B cell (primary cell): Measurements from ENCODE around the gene COL5A3. TPM values are rescaled to one million over a fixed set of nuclear protein-coding genes. Genes with fewer than 3 reads are reported as not detected.

ENCODE experiments used
- ATAC-seq: fragments of 200-7000 bp; cut with Tn5 transposase; one replicate; pipeline ENCODE4 v1.10.0; 2021; ENCODE audit warnings: low read depth, mild to moderate bottlenecking, moderate number of reproducible peaks, moderate library complexity
- CTCF ChIA-PET: fragments of 350-600 bp; sonication (Branson Sonifier 250); formaldehyde crosslinking; loops from one replicate; lab custom pipeline; 2021; ENCODE audit warnings: antibody characterized with exemption, inconsistent platforms; lab: Charles Lee
- POLR2A ChIA-PET: fragments of 350-600 bp; sonication (Branson Sonifier 250); formaldehyde crosslinking; loops from one replicate; lab custom pipeline; 2021; ENCODE audit warnings: antibody characterized with exemption; lab: Charles Lee
- DNase-seq: peaks from one replicate; pipeline ENCODE4 v3.0.0; 2013
- H2AFZ ChIP-seq: 2 replicates; pipeline ENCODE4 v1.6.1; 2012; ENCODE audit warnings: mild to moderate bottlenecking, low read depth, low read length; ENCODE audit not compliant: insufficient read depth, poor library complexity, severe bottlenecking
- H3K27ac ChIP-seq, 2 donors: 1 replicate in 1 of 2; 2 replicates in 1 of 2; pipeline ENCODE4 v1.5.1; 2012 to 2013; ENCODE audit warnings: low read length in 2 of 2, mild to moderate bottlenecking in 2 of 2, moderate library complexity in 1 of 2
- H3K27me3 ChIP-seq, 4 experiments: fragments of 200-600 bp in 1 of 4; sonication (generic) in 1 of 4; replicated peaks in 1 of 4; 1 replicate in 2 of 4; 2 replicates in 2 of 4; pipeline versions ENCODE4 v1.6.1 to v1.7.0; 2013 to 2016; ENCODE audit warnings: low read length in 3 of 4, mild to moderate bottlenecking in 2 of 4, mixed read lengths in 1 of 4, moderate library complexity in 1 of 4; ENCODE audit not compliant: insufficient read depth in 4 of 4, control insufficient read depth in 3 of 4; ENCODE audit errors: control extremely low read depth in 1 of 4
- H3K36me3 ChIP-seq, 2 experiments: replicated peaks in 1 of 2; 1 replicate in 1 of 2; 2 replicates in 1 of 2; pipeline versions ENCODE4 v1.6.1 to v1.7.1; 2013; ENCODE audit warnings: low read length in 1 of 2; ENCODE audit not compliant: insufficient read depth in 2 of 2, control insufficient read depth in 1 of 2; ENCODE audit errors: control extremely low read depth in 1 of 2, extremely low read depth in 1 of 2
- H3K4me1 ChIP-seq, 2 donors: fragments of 200-600 bp in 1 of 2; sonication (generic) in 1 of 2; 1 replicate in 1 of 2; 2 replicates in 1 of 2; pipeline versions ENCODE4 v1.5.1 to v1.6.1; 2013 to 2017; ENCODE audit warnings: low read length in 2 of 2; ENCODE audit not compliant: control insufficient read depth in 2 of 2, insufficient read depth in 2 of 2
- H3K4me2 ChIP-seq: replicated peaks from 2 replicates; pipeline ENCODE3; 2012; ENCODE audit warnings: mild to moderate bottlenecking, low read depth, low read length; ENCODE audit not compliant: poor library complexity, severe bottlenecking
- H3K4me3 ChIP-seq, 5 experiments: fragments of 200-600 bp in 1 of 5; sonication (generic) in 1 of 5; 1 replicate in 3 of 5; 2 replicates in 2 of 5; pipeline versions ENCODE4 v1.5.1 to v1.7.0; 2011 to 2016; ENCODE audit warnings: low read length in 4 of 5, mild to moderate bottlenecking in 4 of 5, low read depth in 2 of 5, control low read depth in 1 of 5, moderate library complexity in 1 of 5; ENCODE audit not compliant: insufficient read depth in 1 of 5; ENCODE audit errors: control extremely low read depth in 1 of 5, extremely low read depth in 1 of 5
- H3K79me2 ChIP-seq: fragments of 200-600 bp; sonication (generic); one replicate; pipeline ENCODE4 v1.6.0; 2016; ENCODE audit warnings: low read length; ENCODE audit not compliant: control insufficient read depth, insufficient read depth
- H3K9ac ChIP-seq: fragments of 200-600 bp; sonication (generic); 2 replicates; pipeline ENCODE4 v1.6.1; 2017; ENCODE audit warnings: mild to moderate bottlenecking, low read length, moderate library complexity
- H3K9me3 ChIP-seq, 3 donors: one replicate each; pipeline versions ENCODE4 v1.6.1 to v1.7.1; 2013; ENCODE audit warnings: low read length in 2 of 3; ENCODE audit not compliant: control insufficient read depth in 2 of 3, insufficient read depth in 1 of 3; ENCODE audit errors: control extremely low read depth in 1 of 3
- H4K20me1 ChIP-seq: 2 replicates; pipeline ENCODE4 v1.6.0; 2012; ENCODE audit warnings: mild to moderate bottlenecking, low read length; ENCODE audit not compliant: insufficient read depth, control insufficient read depth, poor library complexity, severe bottlenecking
- H3K27ac Mint-ChIP-seq: one replicate; pipeline ENCODE4 v1.8.0; 2021; ENCODE audit warnings: mixed read lengths
- H3K27me3 Mint-ChIP-seq: one replicate; pipeline ENCODE4 v1.8.0; 2021; ENCODE audit warnings: mixed read lengths
- H3K4me1 Mint-ChIP-seq: one replicate; pipeline ENCODE4 v1.8.0; 2021; ENCODE audit warnings: mixed read lengths
- H3K4me3 Mint-ChIP-seq: one replicate; pipeline ENCODE4 v1.8.0; 2021; ENCODE audit warnings: mixed read lengths
- H3K9me3 Mint-ChIP-seq: one replicate; pipeline ENCODE4 v1.8.0; 2022; ENCODE audit warnings: mixed read lengths; ENCODE audit not compliant: insufficient read depth
- CTCF ChIP-seq: fragments of 200-600 bp; IDR thresholded peaks from one replicate; pipeline ENCODE4 v1.8.0; 2022; ENCODE audit warnings: antibody characterized with exemption, mild to moderate bottlenecking
- EZH2 ChIP-seq: IDR thresholded peaks from 2 replicates; pipeline ENCODE4 v1.6.1; 2012; ENCODE audit warnings: borderline replicate concordance, low read depth, mild to moderate bottlenecking, moderate library complexity, low read length; ENCODE audit not compliant: insufficient read depth, poor library complexity, severe bottlenecking
- WGBS: methylation state at CpG from one replicate; pipeline ENCODE4 v1.1.5; 2013; ENCODE audit warnings: missing lambda C conversion rate; ENCODE audit not compliant: insufficient coverage; 5-methylcytosine and 5-hydroxymethylcytosine counted together
- intact Hi-C: fragments of 100-400 bp; cut with micrococcal nuclease; formaldehyde crosslinking; loops from one replicate; pipeline ENCODE4 v1.10.0; 2022
- polyA plus RNA-seq: library from polyadenylated mRNA; depleted of rRNA; stranded (reverse); fragments of >200 nt; gene quantifications from 2 replicates; pipeline ENCODE4 v1.2.3, GENCODE V29; 2012
- total RNA-seq, 2 donors: library from RNA; stranded (reverse); fragments of 120-200 nt in 1 of 2; gene quantifications; 1 replicate in 1 of 2; 2 replicates in 1 of 2; pipeline versions ENCODE4 v1.2.3 to v1.2.4, GENCODE V29; 2013 to 2022

Gene COL5A3
- total and polyA plus RNA-seq, 2 donors (not counting 1 experiment from before 2014, with no cell fraction given): 0.01 TPM; not detected in 1

GRCh38 chr19:10018263-10018662 lies 8.0 kb upstream of the COL5A3 start:
- H3K9ac ChIP-seq: no peak overlapping the region
- no CpG with 5 or more reads among the region's 3 CpGs for WGBS

More at GRCh38 chr19:10018263-10018662, 8.0 kb upstream of the COL5A3 start:
- no peaks in the 10 kb centered on the region for H3K9me3 ChIP-seq
- ChIA-PET CTCF (interaction anchor here (1.7 to 2.2 kb wide), 2 partner anchors 9 to 95 kb away, joined by 3 to 6 read pairs; no protein-coding TSS in a partner anchor), POLR2A (no interaction called here)
- H3K4me1 Mint-ChIP-seq: no peaks in the 10 kb centered on the region
- no peak overlapping the region for H3K27ac Mint-ChIP-seq
- H3K27me3 Mint-ChIP-seq: peaks cover 30% of the 10 kb centered on the region
- TF ChIP-seq CTCF (no peak), EZH2 (no peak)
- H3K4me2 ChIP-seq: no peak overlapping the region
- no peaks in the 10 kb centered on the region for H3K9me3 Mint-ChIP-seq
- H3K4me3 Mint-ChIP-seq: no peak overlapping the region
- H4K20me1 ChIP-seq: no peaks in the 10 kb centered on the region
- no peaks in the 10 kb centered on the region for H3K36me3 ChIP-seq
- ATAC-seq (no peak), DNase-seq (no peak)
- no peak overlapping the region for H2AFZ ChIP-seq
- no peak overlapping the region for H3K4me3 ChIP-seq
- no peaks in the 10 kb centered on the region for H3K4me1 ChIP-seq
- H3K27ac ChIP-seq: no peak overlapping the region
- H3K79me2 ChIP-seq: no peaks in the 10 kb centered on the region
- intact Hi-C loops: no loop called here
- H3K27me3 ChIP-seq: peaks cover 0 to 12% (median 0%) of the 10 kb centered on the region in 4 experiments
